H1 (cell line): Measurements from ENCODE around the gene RPL28. TPM values are rescaled to one million over a fixed set of nuclear protein-coding genes. Genes with fewer than 3 reads are reported as not detected.

Source experiments
- EZH2 ChIP-seq: fragments of 200-600 bp; sonication (generic); IDR thresholded peaks from 2 replicates; pipeline ENCODE4 v1.7.1; 2012; ENCODE audit warnings: low read depth, mild to moderate bottlenecking, moderate library complexity, low read length, inconsistent platforms; ENCODE audit not compliant: severe bottlenecking
- YY1 ChIP-seq: IDR thresholded peaks from 2 replicates; pipeline ENCODE4 v1.6.1; 2011; ENCODE audit warnings: low read depth, mild to moderate bottlenecking, low read length
- polyA plus RNA-seq, 7 experiments: library from polyadenylated mRNA; depleted of rRNA in 3 of 7; stranded (reverse) in 5 of 7; unstranded in 2 of 7; fragments of >200 nt in 5 of 7; fragments of 200-250 nt in 2 of 7; gene quantifications; 1 replicate in 5 of 7; 2 replicates in 1 of 7; 4 replicates in 1 of 7; pipeline versions ENCODE4 v1.2.1 to v1.2.3, GENCODE V29; 2011 to 2013; ENCODE audit warnings: missing spikeins in 2 of 7, mixed read lengths in 2 of 7
- total RNA-seq: library from RNA; stranded (reverse); fragmentation: NEBNext Ultra II Directional; extraction: Animal tissue kit (Norgen Biotek cat#: 25700); gene quantifications from 2 replicates; pipeline ENCODE4 v1.2.1, GENCODE V29; 2021

RPL28 gene
- total and polyA plus RNA-seq, 2 of the 8 experiments (the other 6 are each of a cell fraction or from before 2014, with no cell fraction given): 2,123 to 8,402 TPM

- no peak for TF ChIP-seq EZH2
- TF ChIP-seq YY1: no peak
Observed at GRCh38 chr19:55368106-55368505, 17.6 kb upstream of the RPL28 start (continued).
